Fibroblast of the conjunctiva (primary cell): ENCODE data around the gene FSIP1.
A peak's percentile ranks its signal among the peaks of the same experiment; 100 is the strongest.

Experiments used
- DNase-seq: peaks from one replicate; pipeline ENCODE4 v3.0.0-alpha.2; 2010; ENCODE audit warnings: low read depth

The FSIP1 gene

DNA sequence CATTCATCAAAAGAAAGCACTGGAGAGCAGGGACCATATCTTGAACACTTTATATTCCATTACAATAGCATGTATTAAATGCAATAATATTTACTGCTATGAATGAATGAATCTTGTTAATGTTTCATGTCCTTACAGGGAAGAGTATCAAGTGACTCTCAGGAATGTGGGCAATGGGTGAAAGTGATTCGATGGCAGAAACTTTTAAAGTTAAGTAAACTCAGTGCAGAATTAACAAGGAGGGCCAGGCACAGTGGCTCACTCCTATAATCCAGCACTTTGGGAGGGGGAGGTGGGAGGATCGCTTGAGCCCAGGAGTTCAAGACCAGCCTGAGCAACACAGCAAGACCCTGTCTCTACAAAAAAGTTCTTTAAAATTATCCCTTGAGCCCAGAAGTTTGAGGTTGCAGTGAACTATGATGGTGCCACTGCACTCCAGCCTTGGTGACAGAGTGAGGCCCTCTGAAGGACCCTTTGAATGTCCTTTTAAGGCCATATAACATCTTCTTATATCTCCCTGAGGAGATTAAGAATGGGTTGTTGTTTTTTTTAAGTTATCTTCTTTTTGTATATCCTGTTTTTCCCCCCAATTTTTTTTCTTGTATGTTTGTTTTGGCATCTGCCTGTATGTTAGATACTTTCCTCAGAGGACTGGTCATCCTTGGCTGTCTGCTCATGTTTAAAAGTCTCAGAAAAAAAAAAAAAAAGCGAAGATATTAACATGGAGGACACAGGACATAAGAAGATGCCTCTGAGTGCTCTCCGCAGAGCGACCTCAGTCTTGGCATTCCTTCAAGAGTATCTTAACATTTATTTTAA is 9.6 kb upstream of the FSIP1 start:
- DNase-seq: no peak

DNA sequence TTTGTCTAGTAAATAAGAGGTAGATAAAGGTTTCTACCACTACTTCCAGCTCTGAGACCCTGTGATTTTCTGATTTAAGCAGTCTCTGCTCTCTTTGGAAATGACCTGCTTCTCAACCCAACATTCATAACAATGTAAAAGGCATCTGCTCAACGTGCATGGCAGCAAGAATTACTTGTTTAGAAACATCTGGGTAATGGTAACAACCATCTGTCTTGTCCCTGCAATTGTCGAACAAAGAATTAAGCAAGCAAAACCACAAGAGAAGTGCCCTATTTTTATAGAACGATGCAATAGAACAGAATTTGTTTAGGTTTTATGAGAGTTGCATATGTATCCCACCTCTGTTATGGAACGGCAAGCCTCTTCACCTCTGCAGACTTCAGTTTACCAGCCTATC is 7.1 kb upstream of the FSIP1 start:
- DNase-seq: no peak

DNA sequence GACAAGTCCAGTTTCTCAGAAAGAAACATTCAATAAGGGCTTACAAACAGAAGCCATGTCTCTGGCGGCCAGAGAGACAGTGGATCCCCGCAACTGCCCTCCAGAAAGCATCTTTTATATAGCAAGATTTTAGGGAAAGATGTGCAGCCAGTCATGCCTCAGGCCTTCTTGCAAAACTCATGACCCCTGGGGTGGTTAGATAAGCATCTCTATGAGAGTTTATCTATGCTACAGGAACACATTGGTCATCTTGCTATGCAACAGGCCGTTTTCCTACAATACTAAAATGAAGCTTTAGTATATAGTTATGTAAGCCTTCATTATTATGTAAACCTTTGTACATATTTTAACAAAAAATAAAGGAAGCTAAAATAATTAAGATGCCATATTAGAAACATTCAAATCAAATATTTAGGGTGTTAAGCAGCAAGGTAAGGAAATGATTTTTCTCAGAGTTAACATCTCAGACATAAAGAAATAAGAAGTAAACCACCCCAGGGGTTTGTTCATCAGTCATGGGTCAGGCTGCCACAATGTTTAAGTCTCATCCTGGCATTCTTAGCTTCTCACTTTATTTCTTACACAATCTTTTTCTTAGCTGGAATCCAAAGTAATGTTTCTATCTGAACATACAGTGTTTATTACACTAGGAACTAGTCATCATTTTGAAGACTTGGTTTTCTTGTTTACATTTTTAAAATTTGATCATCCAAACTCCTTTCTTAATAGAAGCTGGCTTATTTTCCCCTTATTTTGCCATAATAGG is 6.3 kb upstream of the FSIP1 start:
- no peak for DNase-seq

DNA sequence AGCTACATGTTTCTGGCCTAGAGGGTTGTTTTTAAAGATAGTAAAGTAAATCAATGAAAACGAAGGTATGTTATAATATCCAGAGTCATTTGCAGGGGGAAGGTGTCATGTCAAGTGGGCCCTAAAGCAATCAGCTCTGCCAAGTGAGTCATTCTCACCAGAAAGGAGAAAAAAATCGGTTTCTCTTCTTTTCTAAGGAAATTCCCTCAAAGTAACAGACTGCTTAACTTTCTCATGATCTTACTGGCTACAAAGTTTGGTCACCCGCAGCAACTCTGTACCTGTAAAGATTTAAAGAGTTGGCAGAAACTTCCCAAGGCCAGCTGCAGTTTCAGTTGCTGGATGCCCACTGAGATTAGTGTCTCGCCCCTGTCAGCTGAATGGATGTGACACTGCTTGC is 5.5 kb upstream of the FSIP1 start:
- no peak for DNase-seq

DNA sequence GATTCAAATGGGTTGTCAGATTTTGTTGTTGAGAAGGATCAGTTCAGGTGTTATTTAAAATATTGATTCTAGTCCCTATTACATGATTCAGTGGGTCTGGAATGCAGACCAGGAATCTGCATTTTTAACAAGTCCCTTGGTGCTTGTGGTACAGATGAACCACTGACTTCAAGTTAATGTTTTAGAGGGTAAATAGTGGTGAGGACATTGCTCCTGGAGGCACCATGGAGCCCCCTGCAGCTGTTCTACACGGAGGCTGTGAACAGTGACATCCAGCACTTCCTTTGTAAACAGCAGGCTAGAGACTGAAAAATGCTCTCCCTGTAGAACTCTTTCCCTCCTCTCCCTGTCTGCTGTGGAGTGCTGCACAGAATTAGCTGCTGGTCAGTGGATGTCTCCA is 4.8 kb upstream of the FSIP1 start:
- no peak for DNase-seq

DNA sequence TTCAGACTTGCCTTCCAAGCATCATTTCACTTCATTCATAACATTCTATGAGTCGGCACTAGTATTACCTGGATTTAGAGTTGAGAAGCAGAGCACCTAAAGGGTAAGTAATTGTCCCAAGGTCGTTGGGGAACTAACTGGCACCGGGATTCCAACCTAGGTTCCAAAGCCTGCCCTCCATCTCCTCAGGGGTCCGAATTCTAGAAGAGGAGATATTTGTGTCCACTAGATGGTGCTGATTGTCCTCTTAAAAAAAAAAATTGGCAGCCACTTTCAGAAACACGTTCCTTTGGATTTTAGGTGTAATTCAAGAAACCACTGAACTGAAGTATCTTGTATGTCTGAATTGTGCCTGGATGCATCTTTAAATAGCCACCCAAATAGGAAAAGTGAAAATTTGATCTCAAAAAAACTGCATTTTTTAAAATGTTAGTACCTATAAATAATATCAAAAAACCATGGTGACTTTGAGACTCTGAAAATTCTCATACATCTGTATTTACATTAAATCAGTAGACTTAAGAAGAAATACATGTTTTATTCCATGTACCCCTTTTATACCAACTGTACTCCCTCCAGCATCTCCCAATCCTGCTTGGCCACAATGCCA is 3.9 kb upstream of the FSIP1 start:
- peak; percentile 59 for DNase-seq

DNA sequence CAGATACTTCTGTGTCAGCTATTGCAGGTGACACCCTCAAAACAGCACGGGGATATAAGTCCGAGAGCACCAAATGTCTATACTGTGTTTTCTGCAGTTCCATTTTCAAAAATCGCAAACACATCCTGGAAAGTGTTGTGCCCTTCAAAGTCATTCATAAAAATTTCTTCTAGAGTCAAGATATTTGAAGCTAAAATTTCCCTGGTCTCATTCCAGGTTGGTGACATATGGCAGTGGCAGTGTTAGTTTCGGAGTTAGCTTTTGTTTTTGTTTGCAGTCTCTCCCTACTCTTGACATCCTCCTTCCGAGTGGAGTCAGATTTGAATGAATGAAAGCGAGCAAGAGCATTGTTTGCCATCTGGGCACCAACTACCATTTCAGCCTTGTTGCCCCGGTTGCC is 3.2 kb upstream of the FSIP1 start:
- no peak for DNase-seq

DNA sequence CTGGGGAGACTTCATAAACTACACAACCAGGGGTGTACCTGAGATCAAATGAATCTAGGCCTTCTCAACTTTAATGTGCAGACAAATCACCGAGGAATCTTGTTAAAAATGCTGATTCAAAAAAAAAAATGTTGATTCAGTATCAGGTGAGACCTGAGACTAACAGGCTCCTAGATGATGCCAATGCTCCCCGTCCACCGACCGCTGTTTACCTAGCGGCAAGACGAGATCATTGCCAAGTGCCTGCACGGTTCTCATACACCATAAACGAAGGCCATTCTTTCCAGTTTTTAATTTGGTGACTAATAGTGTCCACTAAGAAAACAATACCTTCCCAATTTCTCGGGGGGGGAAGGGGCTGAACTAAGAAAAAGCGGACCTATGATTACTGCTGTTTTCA is 2.5 kb upstream of the FSIP1 start:
- DNase-seq: no peak

DNA sequence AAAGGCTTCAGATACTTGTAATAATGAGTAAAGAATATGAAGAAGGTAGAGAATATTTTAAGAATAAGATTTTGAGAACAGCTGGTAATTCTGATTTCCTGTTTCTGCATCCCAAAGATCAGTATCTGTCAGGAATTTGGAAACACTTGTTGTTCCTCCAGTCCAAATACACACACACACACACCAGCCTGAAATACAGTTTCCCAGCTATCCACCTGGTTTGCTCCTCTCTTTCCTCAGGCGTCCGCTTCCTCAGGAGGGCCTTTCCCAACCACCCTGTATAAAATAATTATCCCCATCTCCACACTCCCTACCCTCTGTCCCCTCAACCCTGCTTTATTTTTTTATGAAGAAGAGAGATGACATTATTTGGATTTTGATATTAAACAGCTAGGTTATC is 2.0 kb upstream of the FSIP1 start:
- no peak for DNase-seq

DNA sequence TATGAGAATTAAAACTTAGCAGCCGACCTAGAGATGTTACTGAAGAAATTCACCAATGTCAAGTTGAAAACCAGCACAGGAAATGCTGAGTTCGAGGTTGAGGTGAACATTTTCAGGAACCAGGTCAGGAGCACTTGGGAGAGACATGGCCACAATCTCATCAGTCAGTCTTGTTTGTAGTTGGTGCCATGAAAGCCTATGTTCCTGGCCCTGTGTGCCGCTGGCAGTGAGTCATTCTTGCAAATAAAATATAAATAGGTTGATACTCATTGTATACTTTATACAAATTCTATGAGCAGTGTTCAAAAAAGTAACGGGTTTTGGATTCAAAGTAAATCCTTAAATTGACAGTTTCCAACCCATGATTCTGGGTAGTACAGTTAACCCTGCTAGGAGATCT is 1.5 kb upstream of the FSIP1 start:
- DNase-seq: no peak

DNA sequence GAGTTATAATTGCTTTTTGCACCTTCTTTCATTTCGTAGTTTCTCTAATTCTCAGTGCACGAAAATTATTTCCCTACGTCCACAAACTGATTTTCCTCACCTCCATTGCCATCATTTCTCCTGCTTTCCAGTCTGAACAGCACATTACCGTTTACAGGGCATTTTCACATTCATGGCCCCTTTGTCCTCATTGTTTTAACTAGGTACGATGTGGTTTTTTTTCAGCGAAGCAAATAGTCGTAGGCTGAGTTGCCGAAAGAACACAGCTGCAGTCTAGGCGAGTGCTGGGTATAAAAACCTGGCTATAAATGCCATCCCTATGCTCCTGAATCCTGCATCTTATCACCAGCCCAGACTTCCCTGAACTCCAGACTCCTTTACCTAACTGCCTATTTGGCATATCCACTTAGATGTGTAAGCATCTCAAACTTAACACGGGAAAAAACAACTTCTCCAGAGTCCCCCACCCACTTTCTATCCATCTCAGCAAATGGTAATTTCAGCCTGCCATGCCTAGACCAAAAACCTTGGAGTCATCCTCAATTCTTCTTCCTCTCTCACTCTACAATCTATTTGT is 691 bp upstream of the FSIP1 start:
- DNase-seq: no peak

DNA sequence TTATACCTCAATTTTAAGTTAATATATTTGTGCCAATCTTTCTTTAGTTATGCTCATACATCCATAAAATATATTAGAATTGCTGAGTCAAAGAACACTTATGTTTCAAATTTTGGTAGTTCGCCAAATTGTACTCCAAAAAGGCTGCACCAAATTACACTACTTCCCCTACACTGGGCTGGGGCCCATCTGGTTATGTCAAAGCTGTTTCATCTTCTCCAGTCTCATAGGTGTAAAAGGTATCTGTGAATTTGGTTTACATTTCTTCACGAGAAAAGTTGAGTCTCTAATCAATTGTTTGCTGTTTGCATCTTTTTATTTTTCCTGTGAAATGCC is 706 bp downstream of the FSIP1 start:
- DNase-seq: no peak

DNA sequence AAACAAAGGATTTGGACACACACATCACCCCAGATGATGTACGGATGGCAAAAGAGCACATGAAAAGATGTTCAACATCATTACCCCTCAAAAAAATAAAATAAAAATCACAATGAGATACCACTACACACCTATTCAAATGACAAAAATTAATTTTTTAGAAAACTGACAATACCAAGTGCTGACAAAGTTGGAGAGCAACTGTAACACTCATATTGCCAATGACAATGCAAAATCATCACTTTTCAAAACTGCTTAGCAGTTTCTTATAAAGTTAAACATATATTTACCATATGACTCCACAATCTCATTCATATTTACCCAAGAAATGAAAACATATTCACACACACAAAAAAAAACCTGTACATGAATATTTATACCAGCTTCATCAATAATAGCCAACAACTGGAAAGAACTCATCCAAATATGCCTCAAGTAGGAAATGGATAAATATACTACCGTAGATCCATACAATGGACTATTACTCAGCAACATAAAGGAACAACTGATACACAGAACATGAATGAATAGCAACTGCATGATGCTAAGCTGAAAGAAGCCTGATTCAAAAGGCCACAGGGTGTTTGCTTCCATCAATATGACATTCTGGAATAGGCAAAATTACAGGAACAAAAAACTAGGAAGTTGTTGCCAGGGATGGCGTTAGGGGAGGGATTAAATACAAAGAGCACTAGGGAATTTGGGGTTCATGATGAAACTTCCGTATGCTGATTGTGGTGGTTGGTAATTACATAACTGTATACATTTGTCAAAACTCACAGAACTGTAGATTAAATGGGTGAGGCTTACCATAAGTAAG is 1.3 kb downstream of the FSIP1 start:
- DNase-seq: no peak

DNA sequence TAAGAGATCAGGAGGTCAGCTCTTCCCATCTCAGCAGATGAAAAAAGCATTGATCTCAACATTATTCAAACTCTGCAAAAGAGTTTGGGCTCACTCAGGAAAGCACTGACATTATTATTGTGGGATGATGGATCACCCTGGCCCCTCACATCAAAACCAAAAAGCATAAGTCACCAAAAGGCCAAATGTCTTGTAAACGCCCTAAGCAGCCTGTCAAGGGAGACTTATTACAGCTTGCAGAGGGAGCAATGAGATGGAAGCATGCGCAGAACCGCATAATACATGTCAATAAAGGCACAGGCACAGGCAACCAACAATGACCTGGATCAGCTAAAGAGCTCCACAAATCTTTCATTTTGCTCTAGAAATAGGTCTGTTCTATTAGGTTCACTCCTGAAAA is 4.6 kb downstream of the FSIP1 start:
- DNase-seq: no peak

DNA sequence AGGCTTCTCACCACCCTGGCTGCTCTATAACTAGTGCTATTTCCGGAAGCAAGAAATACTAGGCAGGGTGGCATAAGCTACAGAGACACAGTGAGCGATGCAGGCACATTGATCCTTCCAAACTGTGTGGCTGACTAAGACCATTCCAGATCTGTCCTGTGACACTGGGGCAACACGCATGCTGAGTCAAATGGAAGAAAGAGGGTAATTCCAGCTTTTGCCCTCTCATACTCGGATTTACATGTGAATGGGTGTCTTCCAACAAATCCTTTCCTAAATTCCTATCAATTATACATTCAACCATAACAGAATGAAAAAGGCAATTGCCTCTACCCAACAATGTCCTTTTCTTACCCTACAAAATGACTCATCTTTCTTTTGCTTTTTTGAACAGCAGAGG is 5.1 kb downstream of the FSIP1 start:
- no peak for DNase-seq

DNA sequence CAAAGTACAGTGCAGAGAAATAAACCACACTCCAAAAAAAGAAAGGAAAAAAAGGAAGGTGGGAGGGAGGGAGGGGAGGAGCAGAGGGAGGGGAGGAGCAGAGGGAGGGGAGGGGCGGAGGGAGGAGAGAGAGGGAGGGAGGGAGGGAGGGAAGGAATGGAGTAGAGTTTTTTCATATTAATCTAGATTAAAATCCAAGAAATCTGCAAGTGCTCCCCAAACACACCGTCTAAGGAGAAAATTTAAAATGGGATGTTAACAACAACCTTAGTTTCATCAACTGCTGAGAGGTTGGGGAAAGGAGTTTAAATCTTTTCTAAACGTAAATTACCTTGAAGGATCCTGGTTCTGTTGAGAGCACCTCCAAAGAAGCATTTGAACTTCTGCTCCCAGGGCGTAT is 6.6 kb downstream of the FSIP1 start:
- DNase-seq: no peak

DNA sequence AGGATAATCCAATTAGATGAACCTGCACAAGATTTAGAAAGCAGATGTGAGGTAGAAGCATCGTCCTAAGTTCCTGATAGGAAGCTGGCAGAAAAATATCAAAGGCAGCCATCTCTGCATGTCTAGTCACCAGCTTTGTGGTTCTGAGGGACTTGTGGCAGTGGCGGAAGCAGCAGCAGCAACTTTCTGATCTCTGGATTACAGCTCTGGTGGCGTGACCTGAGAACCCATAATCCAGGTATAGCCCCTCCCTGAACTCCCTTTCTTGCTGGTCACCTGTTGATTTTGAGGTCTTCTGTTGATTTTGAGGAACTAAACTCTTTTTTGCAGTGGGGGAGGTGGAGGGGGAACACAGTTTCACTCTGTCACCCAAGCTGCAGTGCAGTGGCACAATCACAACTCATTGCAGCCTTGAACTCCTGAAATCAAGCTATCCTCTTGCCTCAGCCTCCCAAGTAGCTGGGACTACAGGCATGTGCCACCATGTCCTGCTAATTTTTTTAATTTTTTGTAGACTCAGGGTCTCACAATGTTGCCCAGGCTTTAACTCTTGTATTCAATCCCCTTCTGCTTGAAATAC is 7.9 kb downstream of the FSIP1 start:
- DNase-seq: no peak

DNA sequence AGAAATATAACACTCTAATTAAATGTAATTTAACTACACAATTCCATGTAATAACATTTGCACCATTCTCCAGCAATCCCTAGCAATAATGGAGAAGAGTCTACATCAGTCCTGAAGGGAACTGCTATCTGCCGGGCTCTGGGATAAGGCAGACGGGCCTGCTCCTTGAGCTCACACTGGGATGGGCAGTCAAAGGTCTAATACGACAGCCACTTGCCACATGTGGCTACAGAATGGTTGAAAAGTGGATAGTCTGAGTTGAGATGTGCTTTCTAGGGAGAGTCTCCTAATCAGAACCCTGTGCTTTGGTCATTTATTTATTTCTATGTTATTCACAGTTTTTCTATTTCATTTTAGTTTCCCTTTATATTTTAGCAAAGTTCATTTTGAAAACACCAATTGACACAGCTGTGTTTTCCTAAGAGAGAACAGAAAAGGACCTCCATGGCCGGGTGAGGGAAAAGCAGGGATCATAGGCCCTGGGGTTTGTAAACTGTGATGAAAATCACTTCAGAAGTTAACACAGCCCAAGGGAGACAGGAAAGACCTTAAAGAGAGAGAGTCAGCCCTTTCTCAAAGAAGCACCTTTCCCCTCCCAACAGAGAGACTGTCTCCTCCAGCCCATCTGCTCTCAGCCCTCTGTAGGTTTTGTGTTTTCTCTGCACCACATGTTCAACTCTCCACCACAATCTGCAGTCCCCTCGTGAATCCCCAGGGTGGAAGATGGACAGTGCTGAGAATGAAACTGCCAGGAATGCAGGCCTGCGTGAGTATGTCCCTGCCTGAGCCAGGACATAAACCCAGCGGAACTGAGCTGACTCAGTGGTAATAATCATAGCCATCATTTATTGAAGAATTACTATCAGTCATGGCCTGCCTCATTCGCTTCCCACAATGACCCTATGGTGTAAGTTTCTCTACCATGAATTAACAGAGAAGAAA is 11.6 kb downstream of the FSIP1 start:
- DNase-seq: no peak

DNA sequence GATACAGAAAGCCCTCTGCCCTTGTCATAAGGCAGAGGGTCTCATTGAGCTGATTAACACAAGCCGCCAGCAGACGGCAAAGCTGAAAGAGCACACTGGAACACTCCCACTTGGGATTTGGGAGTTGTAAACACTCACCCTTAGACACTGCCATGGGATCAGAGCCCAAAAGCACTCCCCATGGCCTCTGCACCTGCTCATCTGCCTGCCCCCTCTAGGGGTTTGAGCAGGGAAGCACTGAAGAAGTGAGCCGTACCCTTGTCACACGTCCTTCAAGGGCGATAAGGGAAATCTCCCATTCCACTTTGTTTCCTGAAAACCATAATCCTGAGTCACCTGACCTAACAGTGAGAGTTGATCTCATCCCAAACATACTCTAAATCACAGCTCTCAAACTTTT is 14.7 kb downstream of the FSIP1 start:
- DNase-seq: no peak

DNA sequence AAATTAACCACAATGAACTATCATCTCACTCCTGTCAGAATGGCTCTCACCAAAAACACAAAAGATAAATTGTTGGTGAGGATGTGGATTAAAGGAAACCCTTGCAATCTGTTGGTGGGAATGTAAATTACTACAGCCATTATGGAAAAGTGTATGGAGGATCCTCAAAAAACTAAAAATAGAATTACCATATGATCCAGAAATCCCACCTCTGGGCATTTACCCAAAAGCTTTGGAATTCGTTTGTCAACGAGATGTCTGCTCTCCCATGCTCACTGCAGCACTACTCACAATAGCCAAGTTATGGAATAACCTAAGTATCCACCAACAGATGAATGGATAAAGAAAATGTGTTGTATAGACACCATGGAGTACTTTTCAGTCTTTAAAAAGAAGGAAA is 21.6 kb downstream of the FSIP1 start:
- no peak for DNase-seq
